GM23338 (cell line): Measurements from ENCODE around the gene TMC1. TPM values are rescaled to one million over a fixed set of nuclear protein-coding genes. Genes with fewer than 3 reads are reported as not detected.

Source experiments
- ATAC-seq: fragments of 200-7000 bp; cut with Tn5 transposase; 3 replicates; pipeline ENCODE4 v1.9.1; 2020
- DNase-seq: peaks from one replicate; pipeline ENCODE4 v3.0.0-alpha.2; 2015; ENCODE audit warnings: low spot score
- H2AFZ ChIP-seq: fragments of 200-600 bp; sonication (generic); 2 replicates; pipeline ENCODE4 v1.8.0; 2016; ENCODE audit warnings: antibody characterized with exemption, mild to moderate bottlenecking, moderate library complexity
- H3F3A ChIP-seq: fragments of 200-600 bp; sonication (generic); replicated peaks from 2 replicates; pipeline ENCODE4 v1.8.0; 2017; ENCODE audit warnings: antibody characterized with exemption, mixed run types, low read depth
- H3K27ac ChIP-seq: fragments of 200-600 bp; sonication (generic); 2 replicates; pipeline ENCODE4 v1.6.1; 2016; ENCODE audit warnings: low read depth
- H3K27me3 ChIP-seq: fragments of 200-600 bp; sonication (generic); 2 replicates; pipeline ENCODE4 v1.8.0; 2016; ENCODE audit warnings: mild to moderate bottlenecking, mixed run types, moderate library complexity; ENCODE audit not compliant: insufficient read depth
- H3K36me3 ChIP-seq: fragments of 200-600 bp; sonication (generic); 2 replicates; pipeline ENCODE4 v1.8.0; 2016; ENCODE audit warnings: mild to moderate bottlenecking; ENCODE audit not compliant: insufficient read depth
- H3K4me1 ChIP-seq: fragments of 200-600 bp; sonication (generic); 2 replicates; pipeline ENCODE4 v1.8.0; 2016; ENCODE audit warnings: mild to moderate bottlenecking, moderate library complexity; ENCODE audit not compliant: insufficient read depth
- H3K4me2 ChIP-seq: fragments of 200-600 bp; sonication (generic); 2 replicates; pipeline ENCODE4 v1.7.1; 2017; ENCODE audit warnings: mixed run types
- H3K4me3 ChIP-seq: fragments of 200-600 bp; sonication (generic); 2 replicates; pipeline ENCODE4 v1.6.1; 2016; ENCODE audit warnings: mixed run types
- H3K79me2 ChIP-seq: fragments of 200-600 bp; sonication (generic); replicated peaks from 2 replicates; pipeline ENCODE4 v1.8.0; 2017; ENCODE audit warnings: mild to moderate bottlenecking; ENCODE audit not compliant: insufficient read depth
- H3K9me2 ChIP-seq: fragments of 200-600 bp; sonication (generic); 2 replicates; pipeline ENCODE4 v1.8.0; 2017; ENCODE audit not compliant: insufficient read depth
- H4K20me1 ChIP-seq: fragments of 200-600 bp; sonication (generic); replicated peaks from 2 replicates; pipeline ENCODE4 v1.8.0; 2017; ENCODE audit warnings: mild to moderate bottlenecking; ENCODE audit not compliant: insufficient read depth
- H3K27ac Mint-ChIP-seq: 2 replicates; pipeline ENCODE4 v1.8.0; 2020; ENCODE audit warnings: inconsistent platforms, mild to moderate bottlenecking, moderate library complexity, mixed read lengths
- H3K27me3 Mint-ChIP-seq: 3 replicates; pipeline ENCODE4 v1.8.0; 2022; ENCODE audit warnings: low read depth, mild to moderate bottlenecking, moderate library complexity, mixed read lengths, inconsistent platforms; ENCODE audit not compliant: insufficient read depth, poor library complexity
- H3K36me3 Mint-ChIP-seq: 3 replicates; pipeline ENCODE4 v1.8.0; 2021; ENCODE audit warnings: low read depth, mild to moderate bottlenecking, inconsistent platforms, moderate library complexity, mixed read lengths
- H3K4me1 Mint-ChIP-seq: 3 replicates; pipeline ENCODE4 v1.8.0; 2020; ENCODE audit warnings: mild to moderate bottlenecking, inconsistent platforms, mixed read lengths
- H3K4me3 Mint-ChIP-seq: 3 replicates; pipeline ENCODE4 v1.8.0; 2021; ENCODE audit warnings: moderate library complexity, mild to moderate bottlenecking, inconsistent platforms, mixed read lengths
- H3K9me3 Mint-ChIP-seq: 3 replicates; pipeline ENCODE4 v1.8.0; 2020; ENCODE audit warnings: moderate library complexity, mild to moderate bottlenecking, inconsistent platforms, mixed read lengths
- CREB1 ChIP-seq: fragments of 250-450 bp; sonication (Bioruptor Pico); IDR thresholded peaks from 2 replicates; pipeline ENCODE4 v1.5.0; 2020; ENCODE audit warnings: low read depth, mild to moderate bottlenecking, moderate library complexity
- EZH2 ChIP-seq: fragments of 200-600 bp; sonication (generic); IDR thresholded peaks from one replicate; pipeline ENCODE4 v1.8.0; 2017; ENCODE audit warnings: antibody characterized with exemption, mild to moderate bottlenecking, low read depth; ENCODE audit not compliant: unreplicated experiment
- POLR2AphosphoS5 ChIP-seq: IDR thresholded peaks from 2 replicates; pipeline ENCODE4 v1.6.1; 2016; ENCODE audit warnings: antibody characterized with exemption, low read depth
- ZNF114 ChIP-seq: fragments of 250-450 bp; sonication (Bioruptor Pico); IDR thresholded peaks from 2 replicates; pipeline ENCODE4 v1.5.0; 2020; ENCODE audit warnings: mild to moderate bottlenecking, moderate library complexity
- ZNF331 ChIP-seq: fragments of 250-450 bp; sonication (Bioruptor Pico); IDR thresholded peaks from 2 replicates; pipeline ENCODE4 v1.5.0; 2020; ENCODE audit warnings: low read depth, mild to moderate bottlenecking, moderate library complexity
- polyA plus RNA-seq: library from polyadenylated mRNA; unstranded; fragments of >200 nt; fragmentation: Nextera tagmentation; extraction: Ambion mirVana; gene quantifications from 2 replicates; pipeline ENCODE4 v1.2.1, GENCODE V29; 2016
- total RNA-seq: library from RNA; depleted of rRNA; stranded (reverse); fragments of >200 nt; shearing (Covaris generic); gene quantifications from 2 replicates; pipeline ENCODE4 v1.2.3, GENCODE V29; 2014
- TF ChIP-seq, protein P1 (sequence below): IDR thresholded peaks from 2 replicates; pipeline ENCODE4 v1.6.1; 2016; ENCODE audit warnings: antibody characterized with exemption
- TF ChIP-seq, protein P2 (sequence below), 2 experiments: fragments of 200-600 bp in 1 of 2; sonication (generic) in 1 of 2; conservative IDR thresholded peaks; 2 replicates each; pipeline versions ENCODE4 v1.5.1 to v1.6.1; 2016 to 2017; ENCODE audit warnings: antibody characterized with exemption in 2 of 2, low read depth in 2 of 2, mild to moderate bottlenecking in 2 of 2, moderate library complexity in 1 of 2
- TF ChIP-seq, protein P3 (sequence below): IDR thresholded peaks from one replicate; pipeline ENCODE4 v1.6.1; 2018; ENCODE audit warnings: antibody characterized with exemption; ENCODE audit not compliant: unreplicated experiment

The TMC1 gene
- total and polyA plus RNA-seq, 2 experiments from 2014 or later: 0.61 to 1.2 TPM

DNA sequence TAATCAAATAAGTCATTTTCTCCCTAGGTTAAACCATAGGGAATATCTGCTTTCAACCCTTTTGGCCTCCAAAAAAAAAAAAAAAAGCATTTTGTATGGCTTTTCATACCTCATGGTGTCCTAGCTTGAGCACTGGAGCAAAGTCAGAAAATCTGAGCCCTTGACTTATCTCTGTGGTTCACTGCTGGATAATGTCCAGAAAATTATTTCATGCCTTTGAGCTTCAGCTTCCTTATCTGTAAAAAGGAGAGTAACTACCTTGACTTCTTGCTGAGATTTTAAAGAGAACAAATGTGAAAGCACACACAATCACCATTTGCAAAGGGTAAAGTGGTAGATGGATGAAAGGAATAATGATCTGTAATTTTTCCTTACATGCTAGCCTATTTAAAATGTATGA, 265.5 kb downstream of the TMC1 start:
- Histone ChIP-seq H3K4me3 (no peak overlapping the region), H2AFZ (peak overlapping the region; percentile 34; the same call in 1 of the 2 replicates), H3K36me3 (no peaks in the 10 kb centered on the region), H3K79me2 (no peaks in the 10 kb centered on the region), H3K4me2 (no peak overlapping the region), H3K9me2 (peaks cover 11% of the 10 kb centered on the region), H3K4me1 (no peaks in the 10 kb centered on the region), H4K20me1 (no peaks in the 10 kb centered on the region), H3K27me3 (no peaks in the 10 kb centered on the region), H3F3A (no peaks in the 10 kb centered on the region), H3K27ac (no peak overlapping the region)
- Mint-ChIP-seq H3K9me3 (no peaks in the 10 kb centered on the region), H3K27ac (no peak overlapping the region), H3K36me3 (no peaks in the 10 kb centered on the region), H3K4me3 (no peak overlapping the region), H3K4me1 (no peaks in the 10 kb centered on the region), H3K27me3 (no peaks in the 10 kb centered on the region)
- ATAC-seq: no peak
- TF ChIP-seq ZNF114 (no peak), POLR2AphosphoS5 (no peak), CREB1 (CRISPR knock-in tag) (no peak), EZH2 (no peak)
- TF ChIP-seq, protein P1, sequence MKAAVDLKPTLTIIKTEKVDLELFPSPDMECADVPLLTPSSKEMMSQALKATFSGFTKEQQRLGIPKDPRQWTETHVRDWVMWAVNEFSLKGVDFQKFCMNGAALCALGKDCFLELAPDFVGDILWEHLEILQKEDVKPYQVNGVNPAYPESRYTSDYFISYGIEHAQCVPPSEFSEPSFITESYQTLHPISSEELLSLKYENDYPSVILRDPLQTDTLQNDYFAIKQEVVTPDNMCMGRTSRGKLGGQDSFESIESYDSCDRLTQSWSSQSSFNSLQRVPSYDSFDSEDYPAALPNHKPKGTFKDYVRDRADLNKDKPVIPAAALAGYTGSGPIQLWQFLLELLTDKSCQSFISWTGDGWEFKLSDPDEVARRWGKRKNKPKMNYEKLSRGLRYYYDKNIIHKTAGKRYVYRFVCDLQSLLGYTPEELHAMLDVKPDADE: no peak
- TF ChIP-seq, protein P2, sequence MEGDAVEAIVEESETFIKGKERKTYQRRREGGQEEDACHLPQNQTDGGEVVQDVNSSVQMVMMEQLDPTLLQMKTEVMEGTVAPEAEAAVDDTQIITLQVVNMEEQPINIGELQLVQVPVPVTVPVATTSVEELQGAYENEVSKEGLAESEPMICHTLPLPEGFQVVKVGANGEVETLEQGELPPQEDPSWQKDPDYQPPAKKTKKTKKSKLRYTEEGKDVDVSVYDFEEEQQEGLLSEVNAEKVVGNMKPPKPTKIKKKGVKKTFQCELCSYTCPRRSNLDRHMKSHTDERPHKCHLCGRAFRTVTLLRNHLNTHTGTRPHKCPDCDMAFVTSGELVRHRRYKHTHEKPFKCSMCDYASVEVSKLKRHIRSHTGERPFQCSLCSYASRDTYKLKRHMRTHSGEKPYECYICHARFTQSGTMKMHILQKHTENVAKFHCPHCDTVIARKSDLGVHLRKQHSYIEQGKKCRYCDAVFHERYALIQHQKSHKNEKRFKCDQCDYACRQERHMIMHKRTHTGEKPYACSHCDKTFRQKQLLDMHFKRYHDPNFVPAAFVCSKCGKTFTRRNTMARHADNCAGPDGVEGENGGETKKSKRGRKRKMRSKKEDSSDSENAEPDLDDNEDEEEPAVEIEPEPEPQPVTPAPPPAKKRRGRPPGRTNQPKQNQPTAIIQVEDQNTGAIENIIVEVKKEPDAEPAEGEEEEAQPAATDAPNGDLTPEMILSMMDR (conservative IDR thresholded peaks at IDR 0.05; ENCODE audit: low read depth in 2 of 2): no peak
- DNase-seq: no peak

DNA sequence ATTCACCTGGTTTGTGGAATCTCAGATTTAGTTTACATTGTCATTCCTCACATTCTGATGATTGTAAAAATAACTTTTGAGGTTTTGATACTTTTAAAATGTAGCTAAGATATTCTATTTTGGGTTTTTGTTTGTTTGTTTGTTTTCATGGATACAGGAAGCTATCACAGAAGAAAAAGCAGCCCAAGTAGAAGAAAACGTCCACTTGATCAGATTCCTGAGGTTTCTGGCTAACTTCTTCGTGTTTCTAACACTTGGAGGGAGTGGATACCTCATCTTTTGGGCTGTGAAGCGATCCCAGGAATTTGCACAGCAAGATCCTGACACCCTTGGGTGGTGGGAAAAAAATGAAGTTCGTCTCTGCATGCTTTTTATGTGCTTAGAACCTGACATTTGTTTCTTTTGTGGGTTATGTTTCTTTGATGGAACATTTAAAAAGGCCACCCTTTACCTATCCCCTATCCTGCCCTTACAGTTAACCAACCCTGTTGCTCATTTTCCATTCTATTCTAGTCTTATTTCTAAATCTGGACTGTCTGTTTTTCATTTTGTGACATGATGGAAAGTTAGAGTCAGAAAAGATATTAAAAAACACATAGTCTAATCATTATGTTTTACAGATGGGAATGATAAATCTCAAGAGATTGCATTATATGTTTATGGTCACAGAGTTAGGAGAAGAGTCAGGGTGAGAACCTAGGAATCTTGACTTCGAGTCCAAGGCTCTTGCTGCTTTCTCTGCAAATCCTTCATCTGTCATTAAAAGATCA, 267.7 kb downstream of the TMC1 start:
- no peaks in the 10 kb centered on the region for H3F3A ChIP-seq
- DNase-seq: no peak
- ATAC-seq: no peak
- peak overlapping the region; percentile 40 for H2AFZ ChIP-seq
- no peaks in the 10 kb centered on the region for H3K4me1 Mint-ChIP-seq
- H3K9me2 ChIP-seq: peaks cover 10% of the 10 kb centered on the region
- no peaks in the 10 kb centered on the region for H3K4me1 ChIP-seq
- no peak overlapping the region for H3K4me3 Mint-ChIP-seq
- no peaks in the 10 kb centered on the region for H4K20me1 ChIP-seq
- H3K4me3 ChIP-seq: no peak overlapping the region
- no peaks in the 10 kb centered on the region for H3K79me2 ChIP-seq
- no peak overlapping the region for H3K27ac Mint-ChIP-seq
- no peaks in the 10 kb centered on the region for H3K27me3 Mint-ChIP-seq
- no peaks in the 10 kb centered on the region for H3K27me3 ChIP-seq
- H3K36me3 ChIP-seq: no peaks in the 10 kb centered on the region
- H3K4me2 ChIP-seq: no peak overlapping the region
- H3K27ac ChIP-seq: no peak overlapping the region
- peaks cover under 1% of the 10 kb centered on the region; the same call in 2 of the 3 replicates for H3K36me3 Mint-ChIP-seq
- H3K9me3 Mint-ChIP-seq: peaks cover under 1% of the 10 kb centered on the region; the same call in 1 of the 3 replicates
- no peak for TF ChIP-seq EZH2
- TF ChIP-seq, protein P3, sequence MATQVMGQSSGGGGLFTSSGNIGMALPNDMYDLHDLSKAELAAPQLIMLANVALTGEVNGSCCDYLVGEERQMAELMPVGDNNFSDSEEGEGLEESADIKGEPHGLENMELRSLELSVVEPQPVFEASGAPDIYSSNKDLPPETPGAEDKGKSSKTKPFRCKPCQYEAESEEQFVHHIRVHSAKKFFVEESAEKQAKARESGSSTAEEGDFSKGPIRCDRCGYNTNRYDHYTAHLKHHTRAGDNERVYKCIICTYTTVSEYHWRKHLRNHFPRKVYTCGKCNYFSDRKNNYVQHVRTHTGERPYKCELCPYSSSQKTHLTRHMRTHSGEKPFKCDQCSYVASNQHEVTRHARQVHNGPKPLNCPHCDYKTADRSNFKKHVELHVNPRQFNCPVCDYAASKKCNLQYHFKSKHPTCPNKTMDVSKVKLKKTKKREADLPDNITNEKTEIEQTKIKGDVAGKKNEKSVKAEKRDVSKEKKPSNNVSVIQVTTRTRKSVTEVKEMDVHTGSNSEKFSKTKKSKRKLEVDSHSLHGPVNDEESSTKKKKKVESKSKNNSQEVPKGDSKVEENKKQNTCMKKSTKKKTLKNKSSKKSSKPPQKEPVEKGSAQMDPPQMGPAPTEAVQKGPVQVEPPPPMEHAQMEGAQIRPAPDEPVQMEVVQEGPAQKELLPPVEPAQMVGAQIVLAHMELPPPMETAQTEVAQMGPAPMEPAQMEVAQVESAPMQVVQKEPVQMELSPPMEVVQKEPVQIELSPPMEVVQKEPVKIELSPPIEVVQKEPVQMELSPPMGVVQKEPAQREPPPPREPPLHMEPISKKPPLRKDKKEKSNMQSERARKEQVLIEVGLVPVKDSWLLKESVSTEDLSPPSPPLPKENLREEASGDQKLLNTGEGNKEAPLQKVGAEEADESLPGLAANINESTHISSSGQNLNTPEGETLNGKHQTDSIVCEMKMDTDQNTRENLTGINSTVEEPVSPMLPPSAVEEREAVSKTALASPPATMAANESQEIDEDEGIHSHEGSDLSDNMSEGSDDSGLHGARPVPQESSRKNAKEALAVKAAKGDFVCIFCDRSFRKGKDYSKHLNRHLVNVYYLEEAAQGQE: no peak
- TF ChIP-seq ZNF114: no peak
- TF ChIP-seq CREB1 (CRISPR knock-in tag): no peak
- TF ChIP-seq, protein P2 (conservative IDR thresholded peaks at IDR 0.05; ENCODE audit: low read depth in 2 of 2): no peak
- TF ChIP-seq ZNF331 (CRISPR knock-in tag): no peak
